Activated CD8-positive, alpha-beta T cell treated with anti-CD3 and anti-CD28 coated beads, Interleukin-2, amount 10 ng/mL, durations not matched to agents 7 days and 5 days (primary cell): ENCODE measurements around the gene ZBBX. TPM values are rescaled to one million over a fixed set of nuclear protein-coding genes. Genes with fewer than 3 reads are reported as not detected.

Experiments
- ATAC-seq: fragments of 150-1000 bp; cut with Tn5 transposase; one replicate; pipeline ENCODE4 v1.10.0; 2021; ENCODE audit warnings: moderate library complexity
- CTCF ChIA-PET: fragments of 350-600 bp; sonication (Branson Sonifier 250); formaldehyde crosslinking; loops from one replicate; lab custom pipeline; 2021; ENCODE audit warnings: antibody characterized with exemption; lab: Charles Lee
- POLR2A ChIA-PET: fragments of 350-600 bp; sonication (Branson Sonifier 250); formaldehyde crosslinking; loops from one replicate; lab custom pipeline; 2021; ENCODE audit warnings: antibody characterized with exemption; lab: Charles Lee
- DNase-seq: peaks from one replicate; pipeline ENCODE4 v3.0.0-alpha.2; 2020
- H3K27ac Mint-ChIP-seq: one replicate; pipeline ENCODE4 v1.8.0; 2021; ENCODE audit warnings: mild to moderate bottlenecking, mixed read lengths
- H3K27me3 Mint-ChIP-seq: one replicate; pipeline ENCODE4 v1.8.0; 2021; ENCODE audit warnings: low read depth, mixed read lengths
- H3K36me3 Mint-ChIP-seq: one replicate; pipeline ENCODE4 v1.8.0; 2021; ENCODE audit warnings: low read depth, mixed read lengths
- H3K4me1 Mint-ChIP-seq: one replicate; pipeline ENCODE4 v1.8.0; 2021; ENCODE audit warnings: low read depth, mixed read lengths
- H3K4me3 Mint-ChIP-seq: one replicate; pipeline ENCODE4 v1.8.0; 2021; ENCODE audit warnings: mild to moderate bottlenecking, mixed read lengths
- H3K9me3 Mint-ChIP-seq: one replicate; pipeline ENCODE4 v1.8.0; 2022; ENCODE audit warnings: mixed read lengths; ENCODE audit not compliant: insufficient read depth
- total RNA-seq, 2 experiments: library from RNA; stranded (reverse); gene quantifications; one replicate each; pipeline ENCODE4 v1.2.3, GENCODE V29; 2021

Gene ZBBX
- total RNA-seq, 2 experiments from 2014 or later, result not detected

DNA sequence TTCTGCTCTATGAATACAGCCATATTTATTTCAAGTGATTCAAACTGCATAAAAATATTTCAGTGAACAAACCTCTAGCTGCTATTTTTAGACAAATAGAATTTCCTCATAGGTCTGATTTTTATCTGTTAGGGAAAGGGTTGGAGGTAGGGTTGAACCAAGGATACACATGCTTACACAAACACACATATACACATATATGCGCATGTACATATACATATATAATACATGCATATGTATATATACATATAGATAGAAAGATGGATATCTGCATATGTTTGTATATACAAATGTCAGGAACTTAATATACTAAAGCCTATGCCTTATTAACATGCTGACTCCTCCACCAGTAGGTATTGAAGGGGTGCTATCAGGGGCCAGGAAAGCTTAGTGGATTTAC is 18.1 kb downstream of the ZBBX start:
- CTCF ChIA-PET, result no interaction called here
- H3K4me3 Mint-ChIP-seq, result no peak overlapping the region
- POLR2A ChIA-PET, result no interaction called here

DNA sequence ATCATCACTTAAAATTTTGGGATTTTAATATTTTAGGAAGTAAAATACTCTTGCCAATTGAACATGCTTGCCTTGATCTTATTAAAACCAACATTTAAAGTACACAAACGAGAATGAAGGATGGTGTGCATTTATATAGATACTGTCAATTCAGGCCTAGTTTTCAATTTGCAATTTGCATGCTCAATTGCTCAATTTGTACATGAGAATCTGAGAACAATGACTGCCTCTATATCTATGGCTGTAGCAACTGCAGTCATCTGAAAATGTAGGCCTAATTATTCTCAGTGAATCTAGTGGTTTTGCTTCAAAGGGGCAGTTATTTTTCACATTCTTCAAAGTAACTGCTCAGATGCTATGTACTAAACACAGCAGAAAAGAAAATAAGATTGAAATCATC is 18.8 kb downstream of the ZBBX start:
- no peaks in the 10 kb centered on the region for H3K27me3 Mint-ChIP-seq
- H3K36me3 Mint-ChIP-seq, result no peaks in the 10 kb centered on the region
- H3K27ac Mint-ChIP-seq, result no peak overlapping the region
- ChIA-PET POLR2A (no interaction called here), CTCF (no interaction called here)
- ATAC-seq (no peak), DNase-seq (no peak)
- no peaks in the 10 kb centered on the region for H3K9me3 Mint-ChIP-seq
- no peaks in the 10 kb centered on the region for H3K4me1 Mint-ChIP-seq
- no peak overlapping the region for H3K4me3 Mint-ChIP-seq

More for the DNA sequence above, 18.1 kb downstream of the ZBBX start:
- DNase-seq, result no peak
- H3K36me3 Mint-ChIP-seq, result no peaks in the 10 kb centered on the region
- no peaks in the 10 kb centered on the region for H3K27me3 Mint-ChIP-seq
- ATAC-seq, result no peak
- H3K27ac Mint-ChIP-seq, result no peak overlapping the region
- no peaks in the 10 kb centered on the region for H3K9me3 Mint-ChIP-seq
- no peaks in the 10 kb centered on the region for H3K4me1 Mint-ChIP-seq

GRCh38 chr3:167355446-167355845 is 24.7 kb downstream of the ZBBX start:
- DNase-seq, result no peak
- CTCF ChIA-PET, result interaction anchor here (1.5 kb wide), 1 partner anchor 24 kb away, joined by 6 read pairs; the partner anchor contains the start of gene ZBBX

GRCh38 chr3:167354751-167355150 is 25.3 kb downstream of the ZBBX start:
- Mint-ChIP-seq H3K27ac (no peak overlapping the region), H3K9me3 (no peaks in the 10 kb centered on the region), H3K4me1 (no peaks in the 10 kb centered on the region), H3K4me3 (no peak overlapping the region), H3K27me3 (no peaks in the 10 kb centered on the region), H3K36me3 (no peaks in the 10 kb centered on the region)
- DNase-seq, result no peak
- no peak for ATAC-seq
- ChIA-PET CTCF (interaction anchor here (1.5 kb wide), 1 partner anchor 25 kb away, joined by 6 read pairs; the partner anchor contains the start of gene ZBBX), POLR2A (no interaction called here)

More at GRCh38 chr3:167355446-167355845, 24.7 kb downstream of the ZBBX start:
- no peak overlapping the region for H3K27ac Mint-ChIP-seq
- no peak overlapping the region for H3K4me3 Mint-ChIP-seq
- POLR2A ChIA-PET, result no interaction called here
- no peaks in the 10 kb centered on the region for H3K4me1 Mint-ChIP-seq
- no peak for ATAC-seq
- no peaks in the 10 kb centered on the region for H3K27me3 Mint-ChIP-seq
- H3K36me3 Mint-ChIP-seq, result no peaks in the 10 kb centered on the region
- no peaks in the 10 kb centered on the region for H3K9me3 Mint-ChIP-seq

DNA sequence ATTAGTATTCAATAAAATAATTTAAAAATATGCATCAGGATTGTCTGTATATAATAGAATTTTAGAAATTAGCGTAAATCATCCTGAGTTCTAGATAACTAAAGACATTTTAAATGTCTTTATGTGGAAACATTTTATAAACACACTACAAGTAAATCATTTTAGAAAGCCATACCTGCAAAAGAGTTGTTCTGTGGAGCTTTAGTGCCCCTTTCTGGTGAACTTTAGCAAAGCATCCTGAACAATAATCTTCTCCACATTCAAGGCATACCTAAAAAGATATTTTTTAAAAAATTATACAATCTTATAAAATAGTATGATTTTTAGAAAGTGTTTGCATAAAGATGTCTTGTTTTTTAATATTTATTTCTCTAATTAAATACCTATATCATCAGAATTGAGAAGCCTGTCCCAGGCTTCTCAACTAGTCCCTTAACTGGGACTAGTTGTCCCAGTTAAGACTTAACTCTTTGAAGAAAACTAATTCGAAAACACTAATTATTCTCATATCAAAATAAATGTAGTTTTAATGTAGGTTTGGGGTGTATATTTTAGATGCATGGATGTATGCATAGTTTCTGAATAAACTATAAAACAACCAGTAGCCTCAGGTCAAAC is 29.7 kb downstream of the ZBBX start:
- H3K9me3 Mint-ChIP-seq, result no peaks in the 10 kb centered on the region
- H3K4me1 Mint-ChIP-seq, result no peaks in the 10 kb centered on the region
- DNase-seq (no peak), ATAC-seq (no peak)
- no peak overlapping the region for H3K27ac Mint-ChIP-seq
- H3K4me3 Mint-ChIP-seq, result no peak overlapping the region
- no peaks in the 10 kb centered on the region for H3K27me3 Mint-ChIP-seq
- POLR2A ChIA-PET, result no interaction called here
- no peaks in the 10 kb centered on the region for H3K36me3 Mint-ChIP-seq
- CTCF ChIA-PET, result no interaction called here

DNA sequence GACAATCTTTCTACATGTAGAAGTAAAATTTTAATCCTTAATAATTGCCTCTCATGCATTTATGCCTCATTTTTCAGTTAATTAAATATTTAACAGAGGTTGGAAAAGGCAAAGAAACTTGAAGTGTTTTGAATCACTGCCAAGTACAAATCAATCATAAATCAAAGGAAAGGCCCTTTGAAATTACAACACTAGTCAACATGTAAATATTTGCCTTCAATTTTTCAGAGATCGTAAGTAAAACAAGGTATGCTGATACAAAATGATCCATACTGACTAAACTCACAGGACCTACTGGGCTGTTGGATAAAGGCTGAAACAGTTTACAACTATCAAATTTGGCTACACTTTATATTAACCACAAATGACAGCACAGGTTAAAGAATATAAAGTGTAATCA is 33.9 kb downstream of the ZBBX start:
- ATAC-seq, result no peak
- DNase-seq, result no peak
- Mint-ChIP-seq H3K27ac (no peak overlapping the region), H3K4me1 (no peaks in the 10 kb centered on the region), H3K27me3 (no peaks in the 10 kb centered on the region), H3K4me3 (no peak overlapping the region), H3K36me3 (no peaks in the 10 kb centered on the region), H3K9me3 (no peaks in the 10 kb centered on the region)
- ChIA-PET CTCF (no interaction called here), POLR2A (no interaction called here)

DNA sequence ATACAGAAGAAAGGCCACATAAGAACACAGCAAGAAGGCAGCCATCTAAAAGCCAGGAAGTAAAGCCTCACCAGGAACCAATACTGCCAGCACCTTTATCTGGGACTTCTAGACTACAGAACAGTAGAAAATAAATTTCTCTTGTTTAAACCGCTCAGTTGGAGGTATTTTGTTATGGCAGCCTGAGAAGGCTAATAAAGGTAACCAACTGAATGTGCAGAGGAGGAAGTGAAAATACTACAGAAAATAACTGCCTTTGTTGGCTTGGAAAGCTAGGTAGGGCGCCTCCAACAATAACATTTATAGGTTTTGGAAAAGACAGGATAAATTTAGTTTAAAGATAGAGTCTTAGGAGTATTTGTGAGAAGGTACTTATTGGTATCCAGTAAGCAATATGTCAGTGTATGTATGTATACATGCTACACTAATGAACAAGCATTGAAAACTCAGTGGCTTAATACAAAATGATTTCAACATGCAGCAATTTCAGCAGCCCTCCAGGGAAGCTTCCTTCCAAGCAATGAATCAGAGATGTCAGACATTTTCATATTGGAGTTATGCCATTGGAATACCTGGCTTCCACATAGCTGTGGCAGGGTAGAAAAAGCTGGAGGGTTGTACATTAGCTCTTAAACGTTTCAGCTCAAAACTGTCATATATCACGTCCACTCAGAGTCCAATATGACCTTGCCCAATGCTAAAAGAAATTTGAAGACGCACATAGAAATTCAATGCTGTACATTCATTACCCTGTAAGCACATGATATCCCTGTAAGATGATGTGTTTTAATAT is 48.9 kb downstream of the ZBBX start:
- ATAC-seq (no peak), DNase-seq (no peak)
- ChIA-PET POLR2A (no interaction called here), CTCF (no interaction called here)
- Mint-ChIP-seq H3K36me3 (no peaks in the 10 kb centered on the region), H3K27me3 (no peaks in the 10 kb centered on the region), H3K9me3 (no peaks in the 10 kb centered on the region), H3K27ac (no peak overlapping the region), H3K4me1 (no peaks in the 10 kb centered on the region), H3K4me3 (no peak overlapping the region)

DNA sequence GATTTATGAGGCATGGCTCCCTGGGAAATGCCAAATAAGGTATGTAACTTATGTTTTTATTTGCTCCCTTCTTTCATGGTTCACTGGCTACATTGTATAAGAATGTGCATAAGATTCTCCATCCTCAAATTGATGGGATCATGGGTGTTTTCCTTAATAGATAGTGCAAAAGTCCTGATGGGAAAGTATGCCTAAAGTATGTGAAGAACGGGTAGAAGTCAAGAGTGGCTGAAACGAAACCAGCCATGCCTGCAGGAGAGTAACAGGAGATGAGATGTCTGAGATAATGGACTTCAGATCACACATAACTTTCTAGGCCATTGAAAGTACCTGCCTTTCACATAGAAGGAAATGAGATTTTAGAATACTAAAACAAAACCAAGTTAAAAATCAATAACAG is 56.5 kb downstream of the ZBBX start:
- no peaks in the 10 kb centered on the region for H3K27me3 Mint-ChIP-seq
- ChIA-PET POLR2A (no interaction called here), CTCF (interaction anchor here (0.6 kb wide), 1 partner anchor 716 kb away, joined by 3 read pairs; no protein-coding TSS in a partner anchor)
- H3K4me1 Mint-ChIP-seq, result no peaks in the 10 kb centered on the region
- DNase-seq (no peak), ATAC-seq (no peak)
- no peaks in the 10 kb centered on the region for H3K36me3 Mint-ChIP-seq
- no peaks in the 10 kb centered on the region for H3K9me3 Mint-ChIP-seq
- no peak overlapping the region for H3K27ac Mint-ChIP-seq
- no peak overlapping the region for H3K4me3 Mint-ChIP-seq

- Mint-ChIP-seq H3K27me3 (no peaks in the 10 kb centered on the region), H3K9me3 (no peaks in the 10 kb centered on the region), H3K27ac (no peak overlapping the region), H3K4me3 (no peak overlapping the region), H3K36me3 (no peaks in the 10 kb centered on the region), H3K4me1 (no peaks in the 10 kb centered on the region)
- CTCF ChIA-PET, result no interaction called here
- no peak for DNase-seq
- POLR2A ChIA-PET, result no interaction called here
- ATAC-seq, result no peak
These were observed 61.0 kb downstream of the ZBBX start for GRCh38 chr3:167318996-167319615.

- Mint-ChIP-seq H3K27ac (no peak overlapping the region), H3K4me1 (no peaks in the 10 kb centered on the region), H3K27me3 (no peaks in the 10 kb centered on the region), H3K9me3 (no peaks in the 10 kb centered on the region), H3K36me3 (no peaks in the 10 kb centered on the region), H3K4me3 (no peak overlapping the region)
- DNase-seq (no peak), ATAC-seq (no peak)
- ChIA-PET CTCF (no interaction called here), POLR2A (no interaction called here)
These were observed 61.8 kb downstream of the ZBBX start for GRCh38 chr3:167318306-167318705.

- ATAC-seq, result no peak
- DNase-seq, result no peak
- Mint-ChIP-seq H3K27me3 (no peaks in the 10 kb centered on the region), H3K9me3 (no peaks in the 10 kb centered on the region), H3K36me3 (no peaks in the 10 kb centered on the region), H3K4me3 (no peak overlapping the region), H3K4me1 (no peaks in the 10 kb centered on the region), H3K27ac (no peak overlapping the region)
- POLR2A ChIA-PET, result no interaction called here
- CTCF ChIA-PET, result no interaction called here
These were observed 73.8 kb downstream of the ZBBX start for GRCh38 chr3:167306319-167306718.

DNA sequence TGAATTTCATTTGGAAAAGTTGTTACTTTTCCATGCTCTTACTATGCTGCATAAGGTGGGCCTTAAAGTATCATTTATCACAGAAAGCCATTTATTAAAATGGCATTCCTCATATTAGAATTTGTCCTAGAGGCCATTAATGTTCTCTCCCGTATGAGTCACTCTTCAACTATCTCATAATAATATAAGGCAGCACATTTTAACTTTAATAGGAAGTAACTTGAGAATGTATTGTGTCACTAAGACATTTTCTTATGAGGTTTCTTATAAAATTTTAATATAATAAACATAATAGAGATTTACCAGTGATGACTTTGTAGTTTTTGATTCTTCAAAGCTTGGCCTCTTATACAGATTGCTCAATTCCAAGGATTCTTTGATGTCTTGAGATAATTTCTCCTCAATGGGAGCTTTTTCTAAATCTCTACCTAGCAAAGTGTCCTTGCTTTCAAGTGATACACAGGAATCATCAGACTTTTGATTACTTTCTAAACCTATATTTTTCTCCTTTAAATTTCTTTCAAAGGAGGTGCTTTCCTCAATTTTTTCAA is 74.7 kb downstream of the ZBBX start:
- Mint-ChIP-seq H3K27ac (no peak overlapping the region), H3K9me3 (no peaks in the 10 kb centered on the region), H3K4me3 (no peak overlapping the region), H3K4me1 (no peaks in the 10 kb centered on the region), H3K27me3 (no peaks in the 10 kb centered on the region), H3K36me3 (no peaks in the 10 kb centered on the region)
- DNase-seq, result no peak
- ChIA-PET POLR2A (no interaction called here), CTCF (no interaction called here)
- ATAC-seq, result no peak
